GM12891 (cell line): ENCODE data around the gene CCNF.

Experiments
- PAX5 ChIP-seq: IDR thresholded peaks from 2 replicates; pipeline ENCODE4 v1.6.1; 2011; ENCODE audit warnings: low read length, moderate library complexity, mild to moderate bottlenecking; ENCODE audit not compliant: insufficient read depth, severe bottlenecking
- POLR2A ChIP-seq: IDR thresholded peaks from 2 replicates; pipeline ENCODE4 v1.6.1; 2011; ENCODE audit warnings: low read depth, low read length, control low read depth
- POLR2AphosphoS5 ChIP-seq: IDR thresholded peaks from 2 replicates; pipeline ENCODE4 v1.6.1; 2011; ENCODE audit warnings: low read depth, low read length, control low read depth
- POU2F2 ChIP-seq: IDR thresholded peaks from 2 replicates; pipeline ENCODE4 v1.6.1; 2011; ENCODE audit warnings: low read depth, mild to moderate bottlenecking, control low read depth, low read length, moderate library complexity
- SPI1 ChIP-seq: IDR thresholded peaks from 2 replicates; pipeline ENCODE4 v1.6.1; 2011; ENCODE audit warnings: low read depth, low read length, control low read depth
- TAF1 ChIP-seq: IDR thresholded peaks from 2 replicates; pipeline ENCODE4 v1.6.1; 2011; ENCODE audit warnings: low read depth, low read length, control low read depth

- TF ChIP-seq POLR2A (no peak), POLR2AphosphoS5 (no peak), TAF1 (no peak), SPI1 (no peak), PAX5 (no peak), POU2F2 (no peak)
Observed at GRCh38 chr16:2500430-2500917, 71.2 kb downstream of the CCNF start.
